SHP77 (cell line): ENCODE data around the gene VMAC.
A peak's percentile ranks its signal among the peaks of the same experiment; 100 is the strongest.

Experiments used
- DNase-seq, 2 experiments: peaks; one replicate each; lab custom pipeline; 2025; lab: John Stamatoyannopoulos, UW

The VMAC gene

DNA sequence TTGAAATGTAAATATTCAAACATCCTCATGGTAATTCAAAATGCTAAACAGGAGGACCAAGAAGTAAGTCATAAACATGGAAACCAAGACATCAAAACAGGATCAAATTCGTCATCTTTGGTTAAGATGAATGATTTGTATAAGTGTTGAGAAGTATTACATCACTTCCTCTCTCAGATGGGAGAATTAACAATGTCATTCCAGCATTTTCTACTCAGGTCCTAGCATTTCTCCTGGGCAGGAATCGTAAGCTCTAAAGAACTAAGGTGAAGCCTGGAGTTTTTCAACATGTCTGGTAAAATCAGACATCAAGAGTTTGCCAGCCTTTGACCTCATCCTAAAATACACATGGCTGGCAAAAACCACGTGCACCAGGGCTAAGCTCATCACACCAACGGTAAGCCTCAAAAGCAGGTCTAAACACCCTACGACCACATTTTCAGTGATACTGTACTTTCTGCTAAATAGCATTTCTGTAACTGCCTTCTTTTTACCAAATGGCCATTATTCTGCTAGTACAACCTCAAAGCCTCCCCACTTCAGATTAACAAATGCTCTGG is 48.4 kb downstream of the VMAC start:
- DNase-seq, result no peak

DNA sequence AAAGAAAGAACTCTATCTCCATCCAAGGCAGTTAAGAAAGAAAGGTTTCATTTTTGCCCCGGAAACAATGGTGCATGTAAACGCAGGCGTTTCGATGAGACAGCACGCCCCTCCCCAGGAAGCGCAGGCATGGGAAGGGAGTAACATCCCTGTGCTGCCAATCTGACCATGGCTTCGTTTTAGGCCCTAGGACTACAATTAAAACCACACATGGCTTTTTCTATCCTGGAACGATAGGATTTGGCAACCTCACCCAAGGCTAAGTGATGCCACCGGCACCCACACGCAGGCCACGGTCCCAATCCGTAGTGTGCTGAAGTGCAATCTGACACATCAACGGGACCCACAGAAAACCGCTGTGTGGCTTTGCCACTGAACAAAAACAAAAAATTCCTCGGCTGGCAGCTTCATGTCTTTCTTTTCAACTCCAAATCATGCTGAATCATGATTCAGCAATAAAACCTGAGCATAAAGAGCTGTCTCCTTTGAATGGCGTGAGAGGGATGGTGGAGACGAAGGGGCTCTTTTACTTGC is 49.1 kb downstream of the VMAC start:
- DNase-seq, result peak in 1 of 2 experiments; percentile 11

DNA sequence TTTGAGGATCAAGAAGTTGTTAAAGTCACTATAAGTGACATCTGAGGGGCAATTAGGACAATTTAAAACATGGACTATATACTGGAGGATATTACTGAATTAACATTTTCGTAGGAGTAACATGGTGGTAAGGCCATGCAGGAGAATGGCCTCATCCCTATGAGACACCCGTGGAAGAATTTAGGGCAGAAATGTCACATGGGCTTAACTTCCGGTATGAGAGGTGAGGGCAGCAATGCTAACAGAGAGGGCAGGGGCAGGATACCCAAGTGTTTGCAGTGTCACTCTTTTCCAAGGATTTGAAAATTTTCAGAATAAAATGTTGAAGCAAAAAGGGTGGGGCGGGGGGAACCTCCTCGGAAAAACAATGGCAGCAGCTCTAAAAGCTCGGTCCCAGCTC is 49.6 kb downstream of the VMAC start:
- peak; percentile 45 to 56 for DNase-seq

DNA sequence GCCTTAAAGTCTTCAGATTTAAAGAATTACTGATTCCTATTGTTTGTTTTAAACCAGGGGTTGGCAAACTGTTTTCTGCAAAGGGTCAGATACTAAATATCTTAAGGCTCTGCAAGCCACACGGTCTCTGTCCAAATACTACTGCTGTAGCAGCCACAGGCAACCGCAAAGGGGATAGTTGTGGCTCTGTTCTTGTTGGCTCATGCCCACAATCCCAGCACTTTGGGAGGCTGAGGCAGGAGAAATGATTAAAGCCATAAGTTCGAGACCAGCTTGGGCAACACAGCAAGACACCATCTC is 50.9 kb downstream of the VMAC start:
- no peak for DNase-seq

DNA sequence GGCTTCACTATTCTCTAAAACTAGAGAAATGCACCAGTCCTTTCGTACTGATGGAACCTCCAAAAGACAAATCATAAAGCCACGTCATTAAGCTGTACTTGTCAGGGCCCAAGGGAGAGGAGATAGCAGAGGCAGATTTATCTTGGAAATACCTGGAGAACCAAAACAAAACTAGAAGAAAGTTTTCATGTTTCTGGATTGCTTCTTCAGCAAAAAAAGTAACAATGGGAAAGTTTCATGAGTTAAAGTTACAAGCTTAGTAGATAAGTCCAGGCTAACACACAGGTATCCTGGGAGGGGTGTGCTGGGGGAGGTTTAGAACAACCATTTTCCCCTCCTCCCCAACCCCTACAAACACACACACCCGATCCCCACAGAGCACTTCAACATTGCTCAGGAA is 51.7 kb downstream of the VMAC start:
- no peak for DNase-seq

DNA sequence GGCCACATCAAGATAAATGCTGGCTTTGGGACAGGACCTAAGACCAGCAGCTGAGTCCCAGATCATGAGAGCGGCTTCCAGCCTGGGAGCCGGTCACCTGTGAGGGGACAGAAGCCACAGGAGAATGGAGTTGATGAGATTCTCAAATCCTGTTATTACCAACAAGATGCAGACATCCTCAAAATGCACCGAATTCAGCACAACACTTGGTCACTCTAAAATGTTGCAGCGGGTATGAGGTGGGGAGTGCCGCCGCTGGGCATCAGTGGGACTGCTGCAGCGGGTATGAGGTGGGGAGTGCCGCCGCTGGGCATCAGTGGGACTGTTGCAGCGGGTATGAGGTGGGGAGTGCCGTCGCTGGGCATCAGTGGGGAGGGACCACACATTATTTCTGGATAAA is 52.1 kb downstream of the VMAC start:
- no peak for DNase-seq

DNA sequence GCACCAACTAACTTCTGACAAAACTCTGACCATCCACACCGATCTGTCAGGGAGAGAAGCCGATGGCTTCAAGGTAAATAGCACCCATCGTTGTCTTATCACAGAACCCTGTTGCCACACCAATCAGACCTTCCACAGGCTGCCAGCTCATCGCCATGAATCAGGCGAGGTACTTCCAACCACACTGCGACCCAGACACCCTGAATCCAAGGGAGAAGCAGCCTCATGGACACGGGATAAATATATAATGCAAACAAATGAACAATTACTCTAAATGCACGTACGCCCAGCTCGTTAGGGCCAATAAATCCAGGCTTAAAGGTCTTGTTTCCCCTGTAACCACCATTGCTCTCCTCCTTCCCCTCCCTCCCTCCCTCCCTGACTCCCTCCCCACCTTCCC is 52.5 kb downstream of the VMAC start:
- no peak for DNase-seq

DNA sequence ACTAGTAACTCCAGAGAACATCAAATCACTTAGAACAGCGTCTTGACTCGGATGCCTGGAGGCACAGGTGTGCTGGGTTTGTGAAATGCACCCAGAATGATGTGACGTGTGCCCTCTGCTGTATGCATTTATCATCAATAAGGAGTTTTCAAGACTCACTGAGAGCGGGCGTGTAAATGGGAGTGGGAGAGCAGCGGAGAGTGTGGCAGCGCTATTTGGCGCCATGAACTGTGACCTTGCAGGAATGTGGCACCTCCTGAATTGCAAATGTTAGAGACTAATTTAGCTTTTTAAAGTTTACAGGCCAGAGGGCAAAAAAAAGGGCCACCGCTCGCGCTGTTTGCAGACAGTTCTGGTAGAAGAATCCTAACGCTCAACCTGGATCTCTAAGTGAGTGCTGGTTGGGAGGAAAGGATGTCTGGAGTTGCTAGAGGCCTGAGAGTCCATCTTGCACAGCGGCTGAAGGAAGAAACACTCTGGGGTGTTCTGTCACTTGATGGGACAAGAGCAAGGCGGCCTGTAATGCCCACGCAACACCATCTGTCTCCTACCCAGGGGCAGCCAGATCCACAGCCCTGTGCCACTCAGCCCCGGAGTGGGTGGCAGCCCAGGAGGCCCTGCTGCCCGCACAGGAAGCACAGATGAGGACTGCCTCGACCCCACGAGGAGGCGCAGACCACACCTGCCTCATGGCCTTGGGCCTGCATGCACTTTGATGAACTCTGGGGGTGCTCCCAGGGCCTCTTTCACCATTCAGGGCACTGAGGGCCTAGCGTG is 53.6 kb downstream of the VMAC start:
- DNase-seq, result no peak

DNA sequence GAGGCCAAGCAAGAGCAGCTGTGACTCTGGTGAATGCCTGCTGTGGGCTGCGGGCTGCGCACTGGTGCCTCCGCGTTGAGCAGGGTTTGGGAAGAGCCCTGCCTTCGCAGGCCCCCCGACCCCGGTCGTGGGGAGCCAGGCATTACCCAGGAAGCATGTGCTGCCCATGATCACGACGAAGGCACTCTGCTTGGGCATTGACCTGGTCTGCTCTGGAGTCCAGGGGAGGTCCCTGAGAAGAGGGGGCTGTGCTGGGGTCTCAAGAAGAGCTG is 54.1 kb downstream of the VMAC start:
- no peak for DNase-seq

DNA sequence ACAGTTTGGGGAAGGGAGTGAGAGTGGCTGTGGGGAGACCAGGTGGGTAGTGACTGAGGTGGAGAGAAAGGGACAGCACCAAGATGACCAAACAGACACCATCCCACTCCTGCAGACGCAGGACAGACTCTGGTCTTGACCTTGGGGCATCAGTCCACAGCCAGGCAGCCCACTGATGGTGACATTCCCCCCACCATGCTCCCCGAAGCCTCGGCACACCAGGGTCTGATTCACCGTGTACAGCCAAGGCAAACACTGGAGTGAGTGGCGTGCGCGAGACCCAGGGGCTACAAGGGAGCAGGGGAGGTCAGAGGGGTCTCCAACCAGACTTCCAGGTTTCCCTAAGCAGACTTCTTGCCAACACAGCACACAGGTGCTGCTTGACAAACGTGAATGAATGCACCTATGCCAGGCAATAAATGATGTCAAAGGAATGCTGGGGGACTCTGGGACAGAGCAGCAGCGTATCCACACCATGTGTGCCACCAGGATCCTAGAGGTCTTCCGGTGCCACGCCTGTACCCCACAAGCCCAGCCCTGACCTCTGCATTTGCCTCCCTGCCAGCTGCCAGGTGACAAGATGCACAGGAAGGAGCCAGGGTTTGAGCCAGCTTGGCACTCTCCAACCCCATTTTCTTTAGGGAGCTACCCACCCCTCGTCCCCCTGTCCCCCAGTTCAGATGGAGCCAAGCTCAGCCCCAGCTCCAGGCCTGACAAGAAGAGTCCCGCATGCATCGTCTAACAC is 54.8 kb downstream of the VMAC start:
- no peak for DNase-seq
